ENCODE data around the gene SUCO. TPM values are rescaled to one million over a fixed set of nuclear protein-coding genes. Genes with fewer than 3 reads are reported as not detected.
"Not testable (repeated sequence)": the region's sequence is repeated elsewhere in the genome, so short reads cannot be mapped to it uniquely, and the experiment has no call there.

The SUCO gene
- total RNA-seq, 1 donor from 2014 or later = 37.4 TPM

- Histone ChIP-seq H3K36me3 (ENCODE audit: control insufficient read depth, insufficient read depth, low read length) (no peaks in the 10 kb centered on the region), H3K27me3 (ENCODE audit: control insufficient read depth, insufficient read depth, low read length) (no peaks in the 10 kb centered on the region), H3K4me3 (ENCODE audit: low read depth, low read length) (no peak overlapping the region)
- TF ChIP-seq, protein P1, sequence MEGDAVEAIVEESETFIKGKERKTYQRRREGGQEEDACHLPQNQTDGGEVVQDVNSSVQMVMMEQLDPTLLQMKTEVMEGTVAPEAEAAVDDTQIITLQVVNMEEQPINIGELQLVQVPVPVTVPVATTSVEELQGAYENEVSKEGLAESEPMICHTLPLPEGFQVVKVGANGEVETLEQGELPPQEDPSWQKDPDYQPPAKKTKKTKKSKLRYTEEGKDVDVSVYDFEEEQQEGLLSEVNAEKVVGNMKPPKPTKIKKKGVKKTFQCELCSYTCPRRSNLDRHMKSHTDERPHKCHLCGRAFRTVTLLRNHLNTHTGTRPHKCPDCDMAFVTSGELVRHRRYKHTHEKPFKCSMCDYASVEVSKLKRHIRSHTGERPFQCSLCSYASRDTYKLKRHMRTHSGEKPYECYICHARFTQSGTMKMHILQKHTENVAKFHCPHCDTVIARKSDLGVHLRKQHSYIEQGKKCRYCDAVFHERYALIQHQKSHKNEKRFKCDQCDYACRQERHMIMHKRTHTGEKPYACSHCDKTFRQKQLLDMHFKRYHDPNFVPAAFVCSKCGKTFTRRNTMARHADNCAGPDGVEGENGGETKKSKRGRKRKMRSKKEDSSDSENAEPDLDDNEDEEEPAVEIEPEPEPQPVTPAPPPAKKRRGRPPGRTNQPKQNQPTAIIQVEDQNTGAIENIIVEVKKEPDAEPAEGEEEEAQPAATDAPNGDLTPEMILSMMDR (IDR thresholded peaks at IDR 0.05; ENCODE audit: insufficient read depth, low read length, poor library complexity, severe bottlenecking) = no peak
- no peak for DNase-seq (ENCODE audit: low read depth)
These were observed 49.9 kb downstream of the SUCO start for GRCh38 chr1:172582889-172583288.

DNA sequence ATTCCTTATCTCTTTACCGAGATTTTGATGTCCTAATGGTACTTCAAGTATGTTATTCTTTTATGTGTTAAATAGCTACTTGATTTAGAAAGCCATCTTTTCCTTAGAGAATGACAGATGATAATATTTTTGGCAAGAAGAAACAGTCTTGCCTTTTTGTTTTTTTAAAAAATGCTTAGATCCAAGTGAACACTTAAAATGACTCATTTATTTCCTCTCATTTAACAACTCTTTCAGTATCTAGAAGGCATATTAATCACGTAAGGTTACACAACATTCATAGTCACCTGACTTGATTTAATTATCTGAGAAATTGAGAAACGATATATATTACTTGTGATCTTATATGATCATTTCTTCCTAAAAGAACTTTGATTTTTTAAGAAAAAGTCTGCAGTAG, 52.4 kb downstream of the SUCO start:
- no peak for DNase-seq (ENCODE audit: low read depth)
- no peak overlapping the region for H3K4me3 ChIP-seq (ENCODE audit: low read depth, low read length)
- no peaks in the 10 kb centered on the region for H3K36me3 ChIP-seq (ENCODE audit: control insufficient read depth, insufficient read depth, low read length)
- no peaks in the 10 kb centered on the region for H3K27me3 ChIP-seq (ENCODE audit: control insufficient read depth, insufficient read depth, low read length)
- TF ChIP-seq, protein P1 (IDR thresholded peaks at IDR 0.05; ENCODE audit: insufficient read depth, low read length, poor library complexity, severe bottlenecking) = no peak

DNA sequence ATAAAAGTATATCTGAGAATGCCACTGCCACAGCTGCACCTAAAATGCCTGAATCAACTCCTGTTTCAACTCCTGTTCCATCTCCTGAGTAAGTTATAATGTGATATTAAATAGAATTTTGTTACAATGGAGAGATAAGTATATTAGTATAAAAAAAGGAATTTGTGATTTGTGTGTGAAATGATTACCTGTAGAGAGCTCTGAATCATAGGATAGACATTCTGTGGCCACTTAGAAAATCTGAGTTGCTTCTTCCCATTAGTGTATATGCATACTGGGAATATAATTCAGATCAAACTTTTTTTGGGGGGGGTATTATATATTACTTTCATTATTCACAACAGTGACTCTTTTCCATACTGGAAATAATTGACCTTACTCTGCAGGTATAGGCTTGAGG, 52.9 kb downstream of the SUCO start:
- no peak for DNase-seq (ENCODE audit: low read depth)
- Histone ChIP-seq H3K27me3 (ENCODE audit: control insufficient read depth, insufficient read depth, low read length) (no peaks in the 10 kb centered on the region), H3K36me3 (ENCODE audit: control insufficient read depth, insufficient read depth, low read length) (no peaks in the 10 kb centered on the region), H3K4me3 (ENCODE audit: low read depth, low read length) (no peak overlapping the region)
- TF ChIP-seq, protein P1 (IDR thresholded peaks at IDR 0.05; ENCODE audit: insufficient read depth, low read length, poor library complexity, severe bottlenecking) = no peak

DNA sequence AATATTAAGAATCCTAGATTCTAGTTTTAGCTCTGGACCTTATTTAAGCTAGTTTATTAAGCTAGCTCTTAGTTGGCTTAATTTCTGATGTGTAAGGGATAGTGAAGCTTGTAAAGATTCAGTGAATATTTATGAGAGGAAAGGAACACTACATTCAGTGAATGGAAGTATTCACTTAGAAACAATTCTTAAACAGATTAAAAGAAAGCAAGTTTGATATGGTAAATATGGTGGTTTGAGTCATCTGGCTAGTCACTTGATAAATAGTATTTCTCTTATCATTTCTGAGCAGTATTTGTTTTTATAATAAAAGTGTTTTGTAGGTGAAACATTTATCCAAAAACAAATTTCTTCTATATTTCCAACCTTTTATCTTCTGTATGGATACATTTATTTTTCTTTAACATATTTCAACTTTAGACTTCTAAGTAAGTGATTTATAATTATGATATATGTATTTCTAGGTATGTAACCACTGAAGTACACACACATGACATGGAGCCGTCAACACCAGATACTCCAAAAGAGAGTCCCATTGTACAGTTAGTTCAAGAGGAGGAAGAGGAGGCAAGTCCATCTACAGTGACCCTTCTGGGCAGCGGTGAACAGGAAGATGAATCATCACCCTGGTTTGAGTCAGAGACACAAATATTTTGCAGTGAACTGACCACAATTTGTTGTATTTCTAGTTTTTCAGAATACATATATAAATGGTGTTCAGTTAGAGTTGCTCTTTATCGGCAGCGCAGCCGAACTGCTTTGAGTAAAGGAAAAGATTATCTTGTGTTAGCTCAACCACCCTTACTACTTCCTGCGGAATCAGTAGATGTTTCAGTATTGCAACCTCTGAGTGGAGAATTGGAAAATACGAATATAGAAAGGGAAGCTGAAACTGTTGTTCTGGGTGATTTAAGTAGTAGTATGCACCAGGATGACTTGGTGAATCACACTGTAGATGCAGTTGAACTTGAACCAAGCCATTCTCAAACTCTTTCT, 55.6 kb downstream of the SUCO start:
- TF ChIP-seq, protein P1 (IDR thresholded peaks at IDR 0.05; ENCODE audit: insufficient read depth, low read length, poor library complexity, severe bottlenecking) = no peak
- peak; percentile 51 for DNase-seq (ENCODE audit: low read depth)
- Histone ChIP-seq H3K4me3 (ENCODE audit: low read depth, low read length) (no peak overlapping the region), H3K36me3 (ENCODE audit: control insufficient read depth, insufficient read depth, low read length) (no peaks in the 10 kb centered on the region), H3K27me3 (ENCODE audit: control insufficient read depth, insufficient read depth, low read length) (no peaks in the 10 kb centered on the region)

DNA sequence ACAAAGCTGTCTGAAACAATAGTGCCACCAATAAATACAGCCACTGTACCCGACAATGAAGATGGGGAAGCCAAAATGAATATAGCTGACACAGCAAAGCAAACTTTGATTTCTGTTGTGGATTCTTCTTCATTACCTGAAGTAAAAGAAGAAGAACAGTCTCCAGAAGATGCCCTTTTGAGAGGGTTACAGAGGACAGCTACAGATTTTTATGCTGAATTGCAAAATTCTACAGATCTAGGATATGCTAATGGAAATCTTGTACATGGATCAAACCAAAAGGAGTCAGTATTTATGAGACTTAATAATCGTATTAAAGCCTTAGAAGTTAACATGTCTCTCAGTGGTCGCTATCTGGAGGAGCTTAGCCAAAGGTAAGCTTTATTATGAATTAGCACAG, 56.6 kb downstream of the SUCO start:
- Histone ChIP-seq H3K36me3 (ENCODE audit: control insufficient read depth, insufficient read depth, low read length) (no peaks in the 10 kb centered on the region), H3K4me3 (ENCODE audit: low read depth, low read length) (no peak overlapping the region), H3K27me3 (ENCODE audit: control insufficient read depth, insufficient read depth, low read length) (no peaks in the 10 kb centered on the region)
- TF ChIP-seq, protein P1 (IDR thresholded peaks at IDR 0.05; ENCODE audit: insufficient read depth, low read length, poor library complexity, severe bottlenecking) = no peak
- DNase-seq (ENCODE audit: low read depth) = no peak

DNA sequence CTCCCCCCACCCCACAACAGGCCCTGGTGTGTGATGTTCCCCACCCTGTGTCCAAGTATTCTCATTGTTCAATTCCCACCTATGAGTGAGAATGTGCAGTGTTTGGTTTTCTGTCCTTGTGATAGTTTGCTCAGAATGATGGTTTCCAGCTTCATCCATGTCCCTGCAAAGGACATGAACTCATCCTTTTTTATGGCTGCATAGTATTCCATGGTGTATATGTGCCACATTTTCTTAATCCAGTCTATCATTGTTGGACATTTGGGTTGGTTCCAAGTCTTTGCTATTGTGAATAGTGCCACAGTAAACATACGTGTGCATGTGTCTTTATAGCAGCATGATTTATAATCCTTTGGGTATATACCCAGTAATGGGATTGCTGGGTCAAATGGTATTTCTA, 58.5 kb downstream of the SUCO start:
- H3K27me3 ChIP-seq (ENCODE audit: control insufficient read depth, insufficient read depth, low read length); H3K36me3 ChIP-seq (ENCODE audit: control insufficient read depth, insufficient read depth, low read length); DNase-seq (ENCODE audit: low read depth); H3K4me3 ChIP-seq (ENCODE audit: low read depth, low read length): not testable (repeated sequence)

DNA sequence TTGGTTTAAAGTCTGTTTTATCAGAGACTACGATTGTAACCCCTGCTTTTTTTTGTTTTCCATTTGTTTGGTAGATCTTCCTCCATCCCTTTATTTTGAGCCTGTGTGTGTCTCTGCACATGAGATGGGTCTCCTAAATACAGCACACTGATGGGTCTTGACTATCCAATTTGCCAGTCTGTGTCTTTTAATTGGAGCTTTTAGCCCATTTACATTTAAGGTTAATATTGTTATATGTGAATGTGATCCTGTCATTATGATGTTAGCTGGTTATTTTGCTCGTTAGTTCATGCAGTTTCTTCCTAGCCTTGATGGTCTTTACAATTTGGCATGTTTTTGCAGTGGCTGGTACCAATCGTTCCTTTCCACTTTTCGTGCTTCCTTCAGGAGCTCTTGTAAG, 62.1 kb downstream of the SUCO start:
- not testable (repeated sequence) for H3K27me3 ChIP-seq (ENCODE audit: control insufficient read depth, insufficient read depth, low read length); H3K4me3 ChIP-seq (ENCODE audit: low read depth, low read length); DNase-seq (ENCODE audit: low read depth); H3K36me3 ChIP-seq (ENCODE audit: control insufficient read depth, insufficient read depth, low read length)

DNA sequence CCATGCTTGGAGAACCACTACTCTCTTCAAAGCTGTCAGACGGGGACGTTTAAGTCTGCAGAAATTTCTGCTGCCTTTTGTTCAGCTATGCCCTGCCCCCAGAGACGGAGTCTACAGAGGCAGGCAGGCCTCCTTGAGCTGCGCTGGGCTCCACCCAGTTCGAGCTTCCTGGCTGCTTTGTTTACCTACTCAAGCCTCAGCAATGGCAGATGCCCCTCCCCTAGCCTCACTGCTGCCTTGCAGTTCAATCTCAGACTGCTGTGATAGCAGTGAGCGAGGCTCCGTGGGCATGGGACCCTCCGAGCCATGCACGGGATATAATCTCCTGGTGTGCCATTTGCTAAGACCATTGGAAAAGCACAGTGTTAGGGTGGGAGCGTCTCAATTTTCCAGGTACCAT, 63.8 kb downstream of the SUCO start:
- H3K4me3 ChIP-seq (ENCODE audit: low read depth, low read length); H3K36me3 ChIP-seq (ENCODE audit: control insufficient read depth, insufficient read depth, low read length); H3K27me3 ChIP-seq (ENCODE audit: control insufficient read depth, insufficient read depth, low read length); DNase-seq (ENCODE audit: low read depth): not testable (repeated sequence)
